GM21576 (cell line): ENCODE measurements around the gene MBD4.
A peak's percentile ranks its signal among the peaks of the same experiment; 100 is the strongest.

Experiments used
- ATAC-seq: cut with Tn5 transposase; IDR thresholded peaks from one replicate; pipeline ENCODE4 v1.9.1; 2021; ENCODE audit warnings: mild to moderate bottlenecking, moderate library complexity; ENCODE audit not compliant: unreplicated experiment

The MBD4 gene

GRCh38 chr3:129432671-129433070 lies 7.1 kb downstream of the MBD4 start:
- no peak for ATAC-seq

- ATAC-seq: no peak
Observed at GRCh38 chr3:129432036-129432435, 7.7 kb downstream of the MBD4 start.

GRCh38 chr3:129429602-129430001 lies 10.1 kb downstream of the MBD4 start:
- no peak for ATAC-seq

GRCh38 chr3:129429080-129429451 lies 10.7 kb downstream of the MBD4 start:
- no peak for ATAC-seq

GRCh38 chr3:129428376-129429079 lies 11.2 kb downstream of the MBD4 start, which contains the start of gene EFCAB12:
Gene EFCAB12 (minus strand): TSS chr3:129428636. CDS start chr3:129428488, 148 bp downstream.
- ATAC-seq: peak; percentile 84

- no peak for ATAC-seq
Observed at GRCh38 chr3:129428007-129428375, 11.8 kb downstream of the MBD4 start.

GRCh38 chr3:129425619-129426018 lies 14.1 kb downstream of the MBD4 start:
- ATAC-seq: no peak

GRCh38 chr3:129425213-129425612 lies 14.5 kb downstream of the MBD4 start:
- ATAC-seq: no peak

- ATAC-seq: peak; percentile 72
Observed at GRCh38 chr3:129424185-129424841, 15.4 kb downstream of the MBD4 start.

GRCh38 chr3:129422897-129423296 lies 16.9 kb downstream of the MBD4 start:
- ATAC-seq: no peak

- ATAC-seq: no peak
Observed at GRCh38 chr3:129421988-129422745, 17.6 kb downstream of the MBD4 start.

- no peak for ATAC-seq
Observed at GRCh38 chr3:129421236-129421883, 18.4 kb downstream of the MBD4 start.

- no peak for ATAC-seq
Observed at GRCh38 chr3:129419476-129419875, 20.3 kb downstream of the MBD4 start.

GRCh38 chr3:129418041-129418973 lies 21.4 kb downstream of the MBD4 start:
- no peak for ATAC-seq

- ATAC-seq: no peak
Observed at GRCh38 chr3:129417326-129417725, 22.4 kb downstream of the MBD4 start.

GRCh38 chr3:129416415-129416814 lies 23.3 kb downstream of the MBD4 start:
- no peak for ATAC-seq

- ATAC-seq: no peak
Observed at GRCh38 chr3:129415830-129416229, 23.9 kb downstream of the MBD4 start.

GRCh38 chr3:129415378-129415777 lies 24.4 kb downstream of the MBD4 start:
- no peak for ATAC-seq

- no peak for ATAC-seq
Observed at GRCh38 chr3:129413687-129414506, 25.9 kb downstream of the MBD4 start.
